H9 (cell line): ENCODE data around the gene CTU2. TPM values are rescaled to one million over a fixed set of nuclear protein-coding genes. Genes with fewer than 3 reads are reported as not detected.

ENCODE experiments used
- DNase-seq: peaks from one replicate; pipeline ENCODE4 v3.0.0-alpha.2; 2017
- H2AFZ ChIP-seq: one replicate; pipeline ENCODE4 v1.6.1; 2013; ENCODE audit warnings: mild to moderate bottlenecking, low read length, control low read depth, moderate library complexity
- H2AK5ac ChIP-seq: 2 replicates; pipeline ENCODE4 v1.6.1; 2013; ENCODE audit warnings: low read length, control low read depth, mixed read lengths; ENCODE audit not compliant: insufficient read length
- H2BK120ac ChIP-seq: one replicate; pipeline ENCODE4 v1.6.1; 2013; ENCODE audit warnings: low read depth, mild to moderate bottlenecking, low read length, control low read depth, inconsistent platforms; ENCODE audit not compliant: poor library complexity, severe bottlenecking
- H2BK12ac ChIP-seq: 2 replicates; pipeline ENCODE4 v1.6.1; 2013; ENCODE audit warnings: low read length, control low read depth, mixed read lengths, low read depth; ENCODE audit not compliant: insufficient read length
- H2BK15ac ChIP-seq: 2 replicates; pipeline ENCODE4 v1.6.1; 2013; ENCODE audit warnings: low read depth, low read length, control low read depth
- H2BK20ac ChIP-seq: one replicate; pipeline ENCODE4 v1.6.1; 2013; ENCODE audit warnings: low read depth, mild to moderate bottlenecking, low read length, control low read depth, inconsistent platforms; ENCODE audit not compliant: poor library complexity, severe bottlenecking
- H2BK5ac ChIP-seq: 2 replicates; pipeline ENCODE4 v1.6.1; 2013; ENCODE audit warnings: low read length, control low read depth, mixed read lengths; ENCODE audit not compliant: insufficient read length
- H3K14ac ChIP-seq: 2 replicates; pipeline ENCODE4 v1.6.1; 2013; ENCODE audit warnings: low read length, control low read depth; ENCODE audit not compliant: insufficient read depth
- H3K18ac ChIP-seq: 2 replicates; pipeline ENCODE4 v1.6.1; 2013; ENCODE audit warnings: low read depth, mild to moderate bottlenecking, mixed read lengths, low read length, control low read depth; ENCODE audit not compliant: insufficient read length
- H3K23ac ChIP-seq: 2 replicates; pipeline ENCODE4 v1.6.1; 2013; ENCODE audit warnings: low read length, control low read depth, mixed read lengths, low read depth; ENCODE audit not compliant: insufficient read length
- H3K23me2 ChIP-seq: 2 replicates; pipeline ENCODE4 v1.6.1; 2013; ENCODE audit warnings: low read depth, mild to moderate bottlenecking, mixed read lengths, low read length, control low read depth; ENCODE audit not compliant: insufficient read length, poor library complexity, severe bottlenecking
- H3K27ac ChIP-seq: 2 replicates; pipeline ENCODE4 v1.5.1; 2013; ENCODE audit warnings: low read length, control low read depth, mixed read lengths, low read depth; ENCODE audit not compliant: insufficient read length
- H3K27me3 ChIP-seq: 2 replicates; pipeline ENCODE4 v1.6.1; 2013; ENCODE audit warnings: low read length, control low read depth, inconsistent platforms; ENCODE audit not compliant: insufficient read depth
- H3K4ac ChIP-seq: 2 replicates; pipeline ENCODE4 v1.6.1; 2013; ENCODE audit warnings: low read depth, mild to moderate bottlenecking, control low read depth, inconsistent platforms, low read length, moderate library complexity
- H3K4me1 ChIP-seq: 2 replicates; pipeline ENCODE4 v1.6.1; 2013; ENCODE audit warnings: low read length, control low read depth, inconsistent platforms; ENCODE audit not compliant: insufficient read depth
- H3K4me2 ChIP-seq: 2 replicates; pipeline ENCODE4 v1.6.1; 2013; ENCODE audit warnings: low read length, control low read depth, mixed read lengths; ENCODE audit not compliant: insufficient read length, insufficient read depth
- H3K56ac ChIP-seq: 2 replicates; pipeline ENCODE4 v1.6.1; 2013; ENCODE audit warnings: low read depth, mild to moderate bottlenecking, mixed read lengths, low read length, control low read depth; ENCODE audit not compliant: insufficient read length
- H3K79me1 ChIP-seq: 2 replicates; pipeline ENCODE4 v1.6.1; 2013; ENCODE audit warnings: low read depth, mild to moderate bottlenecking, moderate library complexity, low read length, control low read depth, inconsistent platforms; ENCODE audit not compliant: insufficient read depth, poor library complexity, severe bottlenecking
- H3K79me2 ChIP-seq: 2 replicates; pipeline ENCODE4 v1.6.1; 2013; ENCODE audit warnings: low read length, control low read depth, inconsistent platforms; ENCODE audit not compliant: insufficient read depth
- H3K9ac ChIP-seq: 2 replicates; pipeline ENCODE4 v1.6.1; 2013; ENCODE audit warnings: low read length, control low read depth, mixed read lengths; ENCODE audit not compliant: insufficient read length; ENCODE audit errors: extremely low read depth
- H3K9me3 ChIP-seq: one replicate; pipeline ENCODE4 v1.6.1; 2013; ENCODE audit warnings: low read depth, low read length, inconsistent platforms; ENCODE audit not compliant: control insufficient read depth
- H3T11ph ChIP-seq: one replicate; pipeline ENCODE4 v1.6.1; 2013; ENCODE audit warnings: mild to moderate bottlenecking, low read length, control low read depth, inconsistent platforms
- H4K20me1 ChIP-seq: one replicate; pipeline ENCODE4 v1.6.1; 2013; ENCODE audit not compliant: control insufficient read depth, insufficient read length, insufficient read depth
- H4K5ac ChIP-seq: 2 replicates; pipeline ENCODE4 v1.6.1; 2013; ENCODE audit warnings: low read depth, mild to moderate bottlenecking, mixed read lengths, low read length, control low read depth; ENCODE audit not compliant: insufficient read length
- H4K8ac ChIP-seq: replicated peaks from 2 replicates; pipeline ENCODE4 v1.6.1; 2013; ENCODE audit warnings: low read length, control low read depth, mixed read lengths, low read depth; ENCODE audit not compliant: insufficient read length
- H4K91ac ChIP-seq: 2 replicates; pipeline ENCODE4 v1.6.1; 2013; ENCODE audit warnings: low read depth, mild to moderate bottlenecking, moderate library complexity, mixed read lengths, low read length, control low read depth; ENCODE audit not compliant: insufficient read length
- H3K27ac Mint-ChIP-seq, 3 experiments: 2 replicates in 2 of 3; 3 replicates in 1 of 3; pipeline ENCODE4 v1.8.0; 2020 to 2021; ENCODE audit warnings: mixed read lengths in 3 of 3, mild to moderate bottlenecking in 1 of 3, moderate library complexity in 1 of 3
- H3K27me3 Mint-ChIP-seq: 2 replicates; pipeline ENCODE4 v1.8.0; 2021; ENCODE audit warnings: low read depth, mild to moderate bottlenecking, moderate library complexity, mixed read lengths
- H3K36me3 Mint-ChIP-seq, 3 experiments: 2 replicates in 2 of 3; 3 replicates in 1 of 3; pipeline ENCODE4 v1.8.0; 2020 to 2021; ENCODE audit warnings: low read depth in 3 of 3, mixed read lengths in 3 of 3; ENCODE audit not compliant: insufficient read depth in 1 of 3
- H3K4me1 Mint-ChIP-seq, 2 experiments: 2 replicates each; pipeline ENCODE4 v1.8.0; 2020; ENCODE audit warnings: mixed read lengths in 2 of 2
- H3K4me3 Mint-ChIP-seq, 2 experiments: 2 replicates in 1 of 2; 3 replicates in 1 of 2; pipeline ENCODE4 v1.8.0; 2020 to 2021; ENCODE audit warnings: mild to moderate bottlenecking in 2 of 2, mixed read lengths in 2 of 2, moderate library complexity in 1 of 2
- H3K9me3 Mint-ChIP-seq, 2 experiments: 2 replicates in 1 of 2; 3 replicates in 1 of 2; pipeline ENCODE4 v1.8.0; 2020; ENCODE audit warnings: mild to moderate bottlenecking in 2 of 2, mixed read lengths in 2 of 2, moderate library complexity in 1 of 2
- WGBS: extraction: QIAGEN DNeasy Blood & Tissue Kit; methylation state at CpG from one replicate; pipeline ENCODE4 v1.1.7; 2013; ENCODE audit warnings: missing lambda C conversion rate, low lambda C conversion rate, mixed read lengths; ENCODE audit not compliant: insufficient read length; ENCODE audit errors: extremely low coverage; 5-methylcytosine and 5-hydroxymethylcytosine counted together
- total RNA-seq: library from RNA; stranded (reverse); gene quantifications from 2 replicates; pipeline ENCODE4 v1.2.1, GENCODE V29; 2021
- TF ChIP-seq, protein P1 (sequence below): fragments of 200-600 bp; sonication (generic); conservative IDR thresholded peaks from 3 replicates; pipeline ENCODE4 v1.8.0; 2021; ENCODE audit warnings: antibody characterized with exemption, mild to moderate bottlenecking

CTU2 gene
- total RNA-seq, 1 experiment from 2014 or later = 32.8 TPM

DNA sequence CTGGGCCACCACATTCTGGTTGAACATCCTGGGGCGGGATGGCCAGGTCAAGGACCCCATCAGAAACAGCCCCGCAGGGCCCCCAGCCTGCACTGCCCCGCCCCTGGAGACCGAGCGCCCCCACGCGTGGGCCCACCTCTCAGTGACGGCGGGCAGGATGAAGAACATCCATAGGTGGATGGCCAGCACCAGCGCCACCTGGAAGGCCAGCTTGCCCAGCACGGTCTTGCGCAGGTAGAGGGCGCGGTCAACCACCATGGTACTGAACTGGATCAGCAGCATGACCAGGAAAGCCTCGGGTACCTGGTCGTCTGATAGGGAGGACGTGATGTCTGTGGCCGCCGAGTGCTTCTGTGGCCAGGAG lies 13.6 kb downstream of the CTU2 start:
- Histone ChIP-seq H2BK5ac (no peak overlapping the region), H3K27me3 (no peaks in the 10 kb centered on the region), H3K14ac (no peak overlapping the region), H3K56ac (no peak overlapping the region), H3K4ac (no peak overlapping the region), H2AFZ (no peak overlapping the region), H3K23me2 (no peaks in the 10 kb centered on the region), H4K8ac (no peak overlapping the region), H3K4me2 (no peak overlapping the region), H4K5ac (no peak overlapping the region), H2BK15ac (no peak overlapping the region), H4K91ac (no peak overlapping the region), H2BK12ac (no peak overlapping the region), H3K9me3 (no peaks in the 10 kb centered on the region), H3K18ac (no peak overlapping the region), H3K27ac (no peak overlapping the region), H3K23ac (no peak overlapping the region), H3K79me2 (no peaks in the 10 kb centered on the region), H2BK20ac (no peak overlapping the region), H3K9ac (no peak overlapping the region), H2AK5ac (no peak overlapping the region), H2BK120ac (no peak overlapping the region), H4K20me1 (no peaks in the 10 kb centered on the region), H3K4me1 (no peaks in the 10 kb centered on the region), H3K79me1 (no peaks in the 10 kb centered on the region), H3T11ph (no peak overlapping the region)
- no peak overlapping the region for H3K4me3 Mint-ChIP-seq
- H3K27ac Mint-ChIP-seq = no peak overlapping the region
- H3K36me3 Mint-ChIP-seq = peaks cover 12 to 43% (median 41%) of the 10 kb centered on the region in 3 experiments; a peak in 6 of 7 replicates
- no peak for DNase-seq
- no peaks in the 10 kb centered on the region for H3K27me3 Mint-ChIP-seq
- no CpG with 5 or more reads among the region's 19 CpGs for WGBS
- TF ChIP-seq, protein P1, sequence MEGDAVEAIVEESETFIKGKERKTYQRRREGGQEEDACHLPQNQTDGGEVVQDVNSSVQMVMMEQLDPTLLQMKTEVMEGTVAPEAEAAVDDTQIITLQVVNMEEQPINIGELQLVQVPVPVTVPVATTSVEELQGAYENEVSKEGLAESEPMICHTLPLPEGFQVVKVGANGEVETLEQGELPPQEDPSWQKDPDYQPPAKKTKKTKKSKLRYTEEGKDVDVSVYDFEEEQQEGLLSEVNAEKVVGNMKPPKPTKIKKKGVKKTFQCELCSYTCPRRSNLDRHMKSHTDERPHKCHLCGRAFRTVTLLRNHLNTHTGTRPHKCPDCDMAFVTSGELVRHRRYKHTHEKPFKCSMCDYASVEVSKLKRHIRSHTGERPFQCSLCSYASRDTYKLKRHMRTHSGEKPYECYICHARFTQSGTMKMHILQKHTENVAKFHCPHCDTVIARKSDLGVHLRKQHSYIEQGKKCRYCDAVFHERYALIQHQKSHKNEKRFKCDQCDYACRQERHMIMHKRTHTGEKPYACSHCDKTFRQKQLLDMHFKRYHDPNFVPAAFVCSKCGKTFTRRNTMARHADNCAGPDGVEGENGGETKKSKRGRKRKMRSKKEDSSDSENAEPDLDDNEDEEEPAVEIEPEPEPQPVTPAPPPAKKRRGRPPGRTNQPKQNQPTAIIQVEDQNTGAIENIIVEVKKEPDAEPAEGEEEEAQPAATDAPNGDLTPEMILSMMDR = no peak
- H3K4me1 Mint-ChIP-seq = no peaks in the 10 kb centered on the region
- no peaks in the 10 kb centered on the region for H3K9me3 Mint-ChIP-seq
